Measurements from ENCODE around the gene SEC61G.

The SEC61G gene

GRCh38 chr7:54781134-54781920, 22.3 kb upstream of the SEC61G start:
- TF ChIP-seq CTCF (IDR thresholded peaks at IDR 0.05; ENCODE audit: insufficient read depth, low read length, poor library complexity, severe bottlenecking) (no peak), EZH2phosphoT487 (conservative IDR thresholded peaks at IDR 0.05; ENCODE audit: low read length) (no peak)
- no peaks in the 10 kb centered on the region for H3K79me2 ChIP-seq (ENCODE audit: insufficient read depth, low read length)
- no peak overlapping the region for H2AFZ ChIP-seq (ENCODE audit: low read depth, low read length, severe bottlenecking)
- no peaks in the 10 kb centered on the region for H3F3A ChIP-seq (ENCODE audit: insufficient read depth)
- no peaks in the 10 kb centered on the region for H4K20me1 ChIP-seq (ENCODE audit: low read depth, low read length)
- H3K9me3 ChIP-seq (ENCODE audit: insufficient read depth, low read length), result no peaks in the 10 kb centered on the region
- no peaks in the 10 kb centered on the region for H3K27me3 ChIP-seq (ENCODE audit: low read length)
- no peak overlapping the region for H3K4me3 ChIP-seq (ENCODE audit: insufficient read depth, low read length, poor library complexity, severe bottlenecking)
- H3K27ac ChIP-seq (ENCODE audit: low read depth, low read length), result no peak overlapping the region
- no peaks in the 10 kb centered on the region for H3K36me3 ChIP-seq (ENCODE audit: low read length)
- H3K4me2 ChIP-seq (ENCODE audit: low read depth, low read length, poor library complexity, severe bottlenecking), result no peak overlapping the region
- H3K9ac ChIP-seq (ENCODE audit: low read length), result no peak overlapping the region
- no peaks in the 10 kb centered on the region for H3K9me2 ChIP-seq (replicated peaks; ENCODE audit: insufficient read depth, low read length)

GRCh38 chr7:54780490-54780889, 21.5 kb upstream of the SEC61G start:
- Histone ChIP-seq H3K27ac (ENCODE audit: low read depth, low read length) (no peak overlapping the region), H3K9me2 (replicated peaks; ENCODE audit: insufficient read depth, low read length) (no peaks in the 10 kb centered on the region), H3F3A (ENCODE audit: insufficient read depth) (no peaks in the 10 kb centered on the region), H2AFZ (ENCODE audit: low read depth, low read length, severe bottlenecking) (no peak overlapping the region), H3K9me3 (ENCODE audit: insufficient read depth, low read length) (no peaks in the 10 kb centered on the region), H3K79me2 (ENCODE audit: insufficient read depth, low read length) (no peaks in the 10 kb centered on the region), H3K36me3 (ENCODE audit: low read length) (no peaks in the 10 kb centered on the region), H3K4me3 (ENCODE audit: insufficient read depth, low read length, poor library complexity, severe bottlenecking) (no peak overlapping the region), H3K4me2 (ENCODE audit: low read depth, low read length, poor library complexity, severe bottlenecking) (no peak overlapping the region), H3K27me3 (ENCODE audit: low read length) (no peaks in the 10 kb centered on the region), H4K20me1 (ENCODE audit: low read depth, low read length) (no peaks in the 10 kb centered on the region), H3K9ac (ENCODE audit: low read length) (no peak overlapping the region)
- TF ChIP-seq EZH2phosphoT487 (conservative IDR thresholded peaks at IDR 0.05; ENCODE audit: low read length) (no peak), CTCF (IDR thresholded peaks at IDR 0.05; ENCODE audit: insufficient read depth, low read length, poor library complexity, severe bottlenecking) (no peak)

GRCh38 chr7:54778696-54779540, 19.9 kb upstream of the SEC61G start:
- H2AFZ ChIP-seq (ENCODE audit: low read depth, low read length, severe bottlenecking), result no peak overlapping the region
- H3F3A ChIP-seq (ENCODE audit: insufficient read depth), result no peaks in the 10 kb centered on the region
- no peak for TF ChIP-seq EZH2phosphoT487 (conservative IDR thresholded peaks at IDR 0.05; ENCODE audit: low read length)
- TF ChIP-seq CTCF (IDR thresholded peaks at IDR 0.05; ENCODE audit: insufficient read depth, low read length, poor library complexity, severe bottlenecking), result no peak
- no peak overlapping the region for H3K4me3 ChIP-seq (ENCODE audit: insufficient read depth, low read length, poor library complexity, severe bottlenecking)
- H3K36me3 ChIP-seq (ENCODE audit: low read length), result no peaks in the 10 kb centered on the region
- no peaks in the 10 kb centered on the region for H4K20me1 ChIP-seq (ENCODE audit: low read depth, low read length)
- no peak overlapping the region for H3K27ac ChIP-seq (ENCODE audit: low read depth, low read length)
- no peaks in the 10 kb centered on the region for H3K9me2 ChIP-seq (replicated peaks; ENCODE audit: insufficient read depth, low read length)
- H3K27me3 ChIP-seq (ENCODE audit: low read length), result no peaks in the 10 kb centered on the region
- 0 out of 2 replicates have a peak, but pooled peaks cover 4% of the 10 kb centered on the region for H3K9me3 ChIP-seq (ENCODE audit: insufficient read depth, low read length)
- no peak overlapping the region for H3K9ac ChIP-seq (ENCODE audit: low read length)
- H3K4me2 ChIP-seq (ENCODE audit: low read depth, low read length, poor library complexity, severe bottlenecking), result no peak overlapping the region
- H3K79me2 ChIP-seq (ENCODE audit: insufficient read depth, low read length), result no peaks in the 10 kb centered on the region
